ENCODE data around the gene MCRIP1. TPM values are rescaled to one million over a fixed set of nuclear protein-coding genes. Genes with fewer than 3 reads are reported as not detected.

Gene MCRIP1
- total and polyA plus RNA-seq, 2 of the 13 experiments (the other 11 are each of a cell fraction or from before 2014, with no cell fraction given) = 79.7 to 84.9 TPM

DNA sequence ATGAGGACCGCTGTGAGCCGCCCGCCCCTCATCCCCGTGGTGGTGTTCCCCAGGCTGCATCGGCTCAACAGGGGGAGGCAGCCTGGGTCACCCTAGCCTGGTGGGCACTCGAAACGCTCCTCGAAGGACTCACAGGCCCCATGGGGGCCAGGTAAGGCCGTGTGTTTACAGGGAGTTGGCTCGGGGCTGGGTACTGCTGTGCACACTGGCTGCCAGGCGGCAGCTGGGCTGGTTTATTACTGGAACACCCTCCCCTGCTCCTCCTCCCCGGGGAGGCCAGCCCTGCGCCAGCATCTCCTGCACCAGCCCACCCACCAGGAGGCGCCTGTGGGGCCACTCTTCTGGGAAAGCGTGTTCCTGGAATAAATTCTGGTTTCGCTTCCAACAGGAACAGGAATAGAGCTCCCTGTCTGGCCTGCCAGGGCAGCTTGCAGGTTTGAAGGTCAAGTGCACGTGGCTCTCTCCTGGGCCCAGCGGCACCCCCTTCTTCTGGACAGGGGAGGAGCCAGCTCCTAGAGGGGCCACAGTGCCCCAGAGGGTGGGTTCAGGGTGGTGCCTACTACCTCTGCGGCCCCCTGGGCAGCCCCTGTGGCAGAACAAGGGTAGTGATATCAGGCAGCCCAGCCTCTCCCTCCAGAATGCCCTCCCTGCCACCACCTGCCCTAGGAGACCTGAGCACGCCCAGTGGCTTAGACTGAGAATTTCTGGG, 11.3 kb downstream of the MCRIP1 start (continued):
- TF ChIP-seq, protein P1, sequence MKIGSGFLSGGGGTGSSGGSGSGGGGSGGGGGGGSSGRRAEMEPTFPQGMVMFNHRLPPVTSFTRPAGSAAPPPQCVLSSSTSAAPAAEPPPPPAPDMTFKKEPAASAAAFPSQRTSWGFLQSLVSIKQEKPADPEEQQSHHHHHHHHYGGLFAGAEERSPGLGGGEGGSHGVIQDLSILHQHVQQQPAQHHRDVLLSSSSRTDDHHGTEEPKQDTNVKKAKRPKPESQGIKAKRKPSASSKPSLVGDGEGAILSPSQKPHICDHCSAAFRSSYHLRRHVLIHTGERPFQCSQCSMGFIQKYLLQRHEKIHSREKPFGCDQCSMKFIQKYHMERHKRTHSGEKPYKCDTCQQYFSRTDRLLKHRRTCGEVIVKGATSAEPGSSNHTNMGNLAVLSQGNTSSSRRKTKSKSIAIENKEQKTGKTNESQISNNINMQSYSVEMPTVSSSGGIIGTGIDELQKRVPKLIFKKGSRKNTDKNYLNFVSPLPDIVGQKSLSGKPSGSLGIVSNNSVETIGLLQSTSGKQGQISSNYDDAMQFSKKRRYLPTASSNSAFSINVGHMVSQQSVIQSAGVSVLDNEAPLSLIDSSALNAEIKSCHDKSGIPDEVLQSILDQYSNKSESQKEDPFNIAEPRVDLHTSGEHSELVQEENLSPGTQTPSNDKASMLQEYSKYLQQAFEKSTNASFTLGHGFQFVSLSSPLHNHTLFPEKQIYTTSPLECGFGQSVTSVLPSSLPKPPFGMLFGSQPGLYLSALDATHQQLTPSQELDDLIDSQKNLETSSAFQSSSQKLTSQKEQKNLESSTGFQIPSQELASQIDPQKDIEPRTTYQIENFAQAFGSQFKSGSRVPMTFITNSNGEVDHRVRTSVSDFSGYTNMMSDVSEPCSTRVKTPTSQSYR (CRISPR knock-in tag; IDR thresholded peaks at IDR 0.05; ENCODE audit: borderline replicate concordance) = peak; percentile 25; the same call in 1 of the 2 replicates
- TF ChIP-seq HNRNPH1 (optimal IDR thresholded peaks at IDR 0.05; ENCODE audit: low read depth, low read length) (no peak), ZNF224 (CRISPR knock-in tag; IDR thresholded peaks at IDR 0.05) (0 out of 2 replicates have a peak, but pooled peaks have one; percentile 37), ZFP36L2 (CRISPR knock-in tag; IDR thresholded peaks at IDR 0.05) (no peak), MED1 (CRISPR knock-in tag; IDR thresholded peaks at IDR 0.05) (peak; percentile 68), CBX5 (CRISPR knock-in tag; IDR thresholded peaks at IDR 0.05; ENCODE audit: borderline replicate concordance) (no peak), SMYD3 (CRISPR knock-in tag; IDR thresholded peaks at IDR 0.05) (no peak), HNRNPUL1 (IDR thresholded peaks at IDR 0.05; ENCODE audit: low read depth, low read length) (no peak), ZFP62 (CRISPR knock-in tag; IDR thresholded peaks at IDR 0.05) (no peak), ZNF772 (CRISPR knock-in tag; IDR thresholded peaks at IDR 0.05) (peak; percentile 68; the same call in 1 of the 2 replicates), ZNF572 (CRISPR knock-in tag; IDR thresholded peaks at IDR 0.05) (peak; percentile 49; the same call in 1 of the 2 replicates), HMGA1 (CRISPR knock-in tag; conservative IDR thresholded peaks at IDR 0.05) (no peak), KAT7 (CRISPR knock-in tag; IDR thresholded peaks at IDR 0.05; ENCODE audit: borderline replicate concordance) (no peak), YEATS2 (CRISPR knock-in tag; IDR thresholded peaks at IDR 0.05; ENCODE audit: borderline replicate concordance) (peak; percentile 70; the same call in 1 of the 2 replicates), SP2 (CRISPR knock-in tag; IDR thresholded peaks at IDR 0.05) (no peak), SRSF4 (IDR thresholded peaks at IDR 0.05; ENCODE audit: low read depth, low read length, poor library complexity, severe bottlenecking) (no peak), NCOA5 (CRISPR knock-in tag; IDR thresholded peaks at IDR 0.05) (no peak), CEBPB (IDR thresholded peaks at IDR 0.05; ENCODE audit: borderline replicate concordance, low read depth, low read length) (no peak), GATAD2A (CRISPR knock-in tag; IDR thresholded peaks at IDR 0.05) (peak; percentile 59), JARID2 (CRISPR knock-in tag; IDR thresholded peaks at IDR 0.05; ENCODE audit: insufficient replicate concordance) (no peak), ZNF674 (CRISPR knock-in tag; IDR thresholded peaks at IDR 0.05; ENCODE audit: low read depth) (no peak), HNRNPLL (IDR thresholded peaks at IDR 0.05; ENCODE audit: low read depth, low read length, poor library complexity, severe bottlenecking) (peak; percentile 43), TBX2 (CRISPR knock-in tag; IDR thresholded peaks at IDR 0.05; ENCODE audit: borderline replicate concordance) (peak; percentile 74; the same call in 1 of the 2 replicates), ATRX (CRISPR knock-in tag; IDR thresholded peaks at IDR 0.05; ENCODE audit: borderline replicate concordance) (no peak), ZNF256 (CRISPR knock-in tag; conservative IDR thresholded peaks at IDR 0.05) (no peak), ZNF652 (CRISPR knock-in tag; IDR thresholded peaks at IDR 0.05; ENCODE audit: borderline replicate concordance, low read depth) (no peak)
- TF ChIP-seq, protein P2, sequence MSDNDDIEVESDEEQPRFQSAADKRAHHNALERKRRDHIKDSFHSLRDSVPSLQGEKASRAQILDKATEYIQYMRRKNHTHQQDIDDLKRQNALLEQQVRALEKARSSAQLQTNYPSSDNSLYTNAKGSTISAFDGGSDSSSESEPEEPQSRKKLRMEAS (IDR thresholded peaks at IDR 0.05) = peak; percentile 41; the same call in 1 of the 2 replicates
- TF ChIP-seq, protein P3, sequence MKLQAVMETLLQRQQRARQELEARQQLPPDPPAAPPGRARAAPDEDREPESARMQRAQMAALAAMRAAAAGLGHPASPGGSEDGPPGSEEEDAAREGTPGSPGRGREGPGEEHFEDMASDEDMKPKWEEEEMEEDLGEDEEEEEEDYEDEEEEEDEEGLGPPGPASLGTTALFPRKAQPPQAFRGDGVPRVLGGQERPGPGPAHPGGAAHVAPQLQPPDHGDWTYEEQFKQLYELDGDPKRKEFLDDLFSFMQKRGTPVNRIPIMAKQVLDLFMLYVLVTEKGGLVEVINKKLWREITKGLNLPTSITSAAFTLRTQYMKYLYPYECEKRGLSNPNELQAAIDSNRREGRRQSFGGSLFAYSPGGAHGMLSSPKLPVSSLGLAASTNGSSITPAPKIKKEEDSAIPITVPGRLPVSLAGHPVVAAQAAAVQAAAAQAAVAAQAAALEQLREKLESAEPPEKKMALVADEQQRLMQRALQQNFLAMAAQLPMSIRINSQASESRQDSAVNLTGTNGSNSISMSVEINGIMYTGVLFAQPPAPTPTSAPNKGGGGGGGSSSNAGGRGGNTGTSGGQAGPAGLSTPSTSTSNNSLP (IDR thresholded peaks at IDR 0.05; ENCODE audit: low read depth, low read length) = peak; percentile 26; the same call in 1 of the 2 replicates
